GM12878 (cell line): ENCODE results near the gene HK1.

Experiments used
- ATF3 ChIP-seq: IDR thresholded peaks from 2 replicates; pipeline ENCODE4 v1.6.1; 2011; ENCODE audit warnings: low read depth, mild to moderate bottlenecking, low read length, moderate library complexity, borderline replicate concordance; ENCODE audit errors: extremely low read depth
- MXI1 ChIP-seq: fragments of 150-350 bp; IDR thresholded peaks from 2 replicates; pipeline ENCODE4 v1.6.1; 2011; ENCODE audit warnings: low read depth, mild to moderate bottlenecking, inconsistent platforms, low read length, improper control_type of control experiment
- ZBTB33 ChIP-seq: fragments of 450-650 bp; IDR thresholded peaks from 2 replicates; pipeline ENCODE4 v1.6.1; 2017; ENCODE audit warnings: mild to moderate bottlenecking

GRCh38 chr10:69356187-69356586, 77.9 kb downstream of the HK1 start:
- TF ChIP-seq ATF3 (no peak), MXI1 (no peak), ZBTB33 (no peak)
